Measurements from ENCODE around the gene PDLIM7.

Gene PDLIM7

GRCh38 chr5:177509381-177509951, 12.1 kb upstream of the PDLIM7 start, which contains the start of gene DOK3:
TSS of gene DOK3 (minus strand) at chr5:177509826. CDS start at chr5:177509540, 286 bp downstream.
- Mint-ChIP-seq H3K4me3 (peak within 1 kb of the TSS; percentile 63), H3K9me3 (no peaks in the 10 kb centered on the region), H3K27ac (ENCODE audit: low read depth) (no peak within 1 kb of the TSS), H3K27me3 (no peaks in the 10 kb centered on the region), H3K4me1 (peaks cover 13% of the 10 kb centered on the region), H3K36me3 (ENCODE audit: insufficient read depth) (peaks cover 11% of the 10 kb centered on the region)
- no peak for ATAC-seq (replicated peaks; ENCODE audit: extremely low read depth, poor library complexity, severe bottlenecking)
- DNase-seq (ENCODE audit: low spot score in 2 of 2), result no peak

- no peaks in the 10 kb centered on the region for H3K27me3 Mint-ChIP-seq
- H3K9me3 Mint-ChIP-seq, result no peaks in the 10 kb centered on the region
- H3K27ac Mint-ChIP-seq (ENCODE audit: low read depth), result no peak overlapping the region
- H3K4me3 Mint-ChIP-seq, result peak overlapping the region; percentile 63
- H3K4me1 Mint-ChIP-seq, result peaks cover 7% of the 10 kb centered on the region
- no peak for DNase-seq (ENCODE audit: low spot score in 2 of 2)
- H3K36me3 Mint-ChIP-seq (ENCODE audit: insufficient read depth), result peaks cover 10% of the 10 kb centered on the region
- ATAC-seq (replicated peaks; ENCODE audit: extremely low read depth, poor library complexity, severe bottlenecking), result no peak
Measured at GRCh38 chr5:177508837-177509236, 11.4 kb upstream of the PDLIM7 start.

DNA sequence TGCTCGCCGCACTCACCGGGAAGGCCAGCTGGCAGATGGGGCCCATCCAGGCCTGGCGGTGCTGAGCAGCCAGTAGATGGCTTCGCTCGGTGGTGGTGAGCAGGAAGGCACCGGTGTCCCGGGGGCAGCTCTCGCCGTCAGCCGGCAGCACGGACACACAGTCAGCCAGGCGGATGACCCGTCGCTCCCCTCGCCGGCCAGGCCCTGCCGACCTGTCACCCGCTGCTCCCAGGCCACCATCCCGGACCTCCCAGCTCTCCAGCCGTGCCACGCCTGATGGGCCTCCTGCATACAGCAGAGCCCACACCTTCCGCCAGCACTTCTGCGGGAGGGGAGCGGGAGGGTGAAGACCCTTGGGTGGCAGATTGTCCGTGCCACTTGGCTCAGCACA, 10.8 kb upstream of the PDLIM7 start:
- DNase-seq (ENCODE audit: low spot score in 2 of 2) (no peak), ATAC-seq (replicated peaks; ENCODE audit: extremely low read depth, poor library complexity, severe bottlenecking) (no peak)
- Mint-ChIP-seq H3K9me3 (no peaks in the 10 kb centered on the region), H3K27me3 (no peaks in the 10 kb centered on the region), H3K4me1 (peaks cover 5% of the 10 kb centered on the region), H3K27ac (ENCODE audit: low read depth) (no peak overlapping the region), H3K36me3 (ENCODE audit: insufficient read depth) (peaks cover 9% of the 10 kb centered on the region), H3K4me3 (no peak overlapping the region)

DNA sequence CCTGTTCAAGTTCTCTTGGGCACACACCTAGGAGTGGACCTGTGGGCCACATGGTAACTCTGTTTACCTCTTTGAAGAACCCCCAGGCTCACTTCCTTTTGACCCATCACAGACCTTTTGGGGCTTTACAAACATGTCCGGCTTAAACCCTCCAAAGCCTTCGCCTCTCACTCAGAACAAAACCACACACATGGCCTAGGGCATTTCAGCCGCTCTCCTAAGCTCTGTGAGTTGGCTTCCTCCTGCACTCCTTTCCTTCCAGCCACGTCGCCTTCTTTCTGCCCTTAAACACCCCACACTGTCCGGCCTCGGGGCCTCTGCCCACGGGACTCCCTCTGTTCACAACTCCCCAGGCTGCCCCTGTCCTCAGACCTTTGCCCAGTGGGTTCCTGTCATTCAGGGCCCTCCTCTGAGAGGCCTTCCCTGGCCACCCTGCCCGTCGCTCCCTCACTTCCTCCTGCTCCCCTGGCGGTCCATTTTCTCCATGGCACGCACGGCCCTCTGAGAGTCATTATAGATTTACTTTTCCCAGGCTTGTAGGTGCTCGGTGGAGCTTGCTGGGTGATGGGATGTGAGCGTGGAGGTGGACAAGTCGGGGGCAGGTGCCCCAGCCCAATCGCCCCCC, 10.3 kb upstream of the PDLIM7 start:
- peaks cover 5% of the 10 kb centered on the region for H3K4me1 Mint-ChIP-seq
- no peak overlapping the region for H3K27ac Mint-ChIP-seq (ENCODE audit: low read depth)
- peaks cover 8% of the 10 kb centered on the region for H3K36me3 Mint-ChIP-seq (ENCODE audit: insufficient read depth)
- H3K27me3 Mint-ChIP-seq, result no peaks in the 10 kb centered on the region
- DNase-seq (ENCODE audit: low spot score in 2 of 2), result no peak
- H3K4me3 Mint-ChIP-seq, result no peak overlapping the region
- no peak for ATAC-seq (replicated peaks; ENCODE audit: extremely low read depth, poor library complexity, severe bottlenecking)
- H3K9me3 Mint-ChIP-seq, result no peaks in the 10 kb centered on the region

DNA sequence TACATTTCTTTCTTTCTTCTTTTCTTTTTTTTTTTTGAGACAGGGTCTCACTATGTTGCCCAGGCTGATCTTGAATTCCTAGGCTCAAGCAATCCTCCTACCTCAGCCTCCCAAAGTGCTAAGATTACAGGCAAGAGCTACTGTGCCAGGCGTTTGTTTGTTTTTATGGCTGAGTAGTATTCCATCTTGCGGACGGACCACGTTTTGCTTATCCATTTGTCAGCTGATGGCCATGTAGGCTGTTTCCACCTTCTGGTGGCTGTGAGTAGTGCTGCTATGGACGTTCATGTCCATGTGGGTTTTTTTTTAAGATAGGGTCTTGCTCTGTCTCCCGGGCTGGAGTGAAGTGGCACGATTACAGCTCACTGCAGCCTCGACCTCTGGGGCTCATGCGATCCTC, 9.8 kb upstream of the PDLIM7 start:
- H3K27me3 Mint-ChIP-seq, result no peaks in the 10 kb centered on the region
- ATAC-seq (replicated peaks; ENCODE audit: extremely low read depth, poor library complexity, severe bottlenecking) (no peak), DNase-seq (ENCODE audit: low spot score in 2 of 2) (no peak)
- peaks cover 8% of the 10 kb centered on the region for H3K36me3 Mint-ChIP-seq (ENCODE audit: insufficient read depth)
- H3K9me3 Mint-ChIP-seq, result no peaks in the 10 kb centered on the region
- H3K4me3 Mint-ChIP-seq, result no peak overlapping the region
- H3K4me1 Mint-ChIP-seq, result peaks cover 5% of the 10 kb centered on the region
- H3K27ac Mint-ChIP-seq (ENCODE audit: low read depth), result no peak overlapping the region

DNA sequence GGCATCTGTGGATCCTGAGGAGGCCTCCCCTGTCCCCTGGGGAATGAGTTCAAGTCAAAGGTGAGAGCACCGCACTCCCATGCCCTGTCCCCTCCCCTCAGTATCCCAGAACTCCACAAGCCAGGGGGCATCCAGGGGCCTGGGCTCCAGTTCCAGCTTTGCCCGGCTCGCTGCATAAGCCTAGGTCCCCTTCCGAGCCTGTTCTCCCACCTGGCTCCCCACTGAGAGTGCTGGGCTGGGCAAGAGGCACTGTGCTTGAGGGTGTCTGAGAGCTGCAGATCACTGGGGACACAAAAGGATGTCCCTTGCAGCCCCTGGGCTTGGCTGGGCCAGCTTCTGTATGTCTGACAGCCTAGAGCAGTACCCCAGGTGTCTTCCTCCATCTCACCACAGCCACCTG, 7.7 kb upstream of the PDLIM7 start:
- Mint-ChIP-seq H3K4me3 (no peak overlapping the region), H3K27ac (ENCODE audit: low read depth) (peak overlapping the region; percentile 20), H3K9me3 (no peaks in the 10 kb centered on the region), H3K36me3 (ENCODE audit: insufficient read depth) (peaks cover 4% of the 10 kb centered on the region), H3K4me1 (peaks cover 10% of the 10 kb centered on the region), H3K27me3 (no peaks in the 10 kb centered on the region)
- ATAC-seq (replicated peaks; ENCODE audit: extremely low read depth, poor library complexity, severe bottlenecking), result no peak
- no peak for DNase-seq (ENCODE audit: low spot score in 2 of 2)

DNA sequence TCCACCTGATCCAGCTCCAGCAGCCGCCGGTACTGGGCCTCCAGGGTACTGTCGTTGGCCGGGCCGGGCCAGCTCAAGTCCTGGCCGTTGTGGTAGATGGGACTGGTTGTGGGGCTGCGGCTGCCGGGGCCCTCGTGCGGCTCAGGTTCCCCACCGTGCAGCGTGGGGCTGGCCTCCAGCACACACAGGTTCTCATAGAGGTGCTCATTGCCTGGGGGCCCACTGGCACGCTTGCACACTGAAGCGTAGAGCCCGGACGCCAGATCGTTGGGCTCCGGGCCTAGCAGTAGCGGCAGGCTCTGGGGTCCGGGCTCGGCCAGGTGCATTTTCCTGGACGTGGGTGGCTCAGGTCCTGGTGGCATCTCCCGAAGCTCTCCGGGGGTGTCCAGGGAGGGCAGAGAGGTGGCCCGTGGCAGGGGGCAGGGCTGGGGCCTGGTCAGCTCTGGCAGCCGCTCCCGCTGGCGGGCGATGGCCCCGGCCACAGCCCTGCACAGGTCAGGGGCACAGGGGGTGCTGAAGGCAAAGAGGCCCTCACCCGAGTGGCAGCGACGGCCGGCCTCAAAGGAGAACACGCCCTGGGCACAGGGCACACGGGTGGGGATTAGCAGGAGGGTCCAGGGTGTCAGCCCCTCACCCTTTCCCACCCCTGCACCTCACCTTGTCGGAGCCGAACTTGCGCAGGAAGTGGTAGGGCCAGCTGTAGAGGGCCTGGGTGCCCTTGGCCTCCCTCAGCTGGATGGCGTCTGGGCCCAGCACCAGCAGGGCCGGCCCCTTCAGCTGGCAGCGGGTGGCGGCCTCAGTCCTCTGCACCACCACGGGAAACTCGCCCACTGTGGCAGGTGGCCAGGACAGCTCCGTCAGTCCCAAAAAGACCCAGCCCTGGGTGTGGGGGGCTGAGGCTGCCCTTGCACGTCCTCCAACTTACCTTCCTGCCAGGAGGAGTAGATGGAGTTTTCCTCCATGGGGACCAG, 7.0 kb upstream of the PDLIM7 start:
- no peak overlapping the region for H3K27ac Mint-ChIP-seq (ENCODE audit: low read depth)
- H3K27me3 Mint-ChIP-seq, result no peaks in the 10 kb centered on the region
- no peaks in the 10 kb centered on the region for H3K9me3 Mint-ChIP-seq
- H3K4me3 Mint-ChIP-seq, result no peak overlapping the region
- no peak for ATAC-seq (replicated peaks; ENCODE audit: extremely low read depth, poor library complexity, severe bottlenecking)
- H3K4me1 Mint-ChIP-seq, result peaks cover 11% of the 10 kb centered on the region
- DNase-seq (ENCODE audit: low spot score in 2 of 2), result no peak
- H3K36me3 Mint-ChIP-seq (ENCODE audit: insufficient read depth), result peaks cover 4% of the 10 kb centered on the region

- DNase-seq (ENCODE audit: low spot score in 2 of 2) (no peak), ATAC-seq (replicated peaks; ENCODE audit: extremely low read depth, poor library complexity, severe bottlenecking) (no peak)
- no peak overlapping the region for H3K4me3 Mint-ChIP-seq
- H3K27ac Mint-ChIP-seq (ENCODE audit: low read depth), result no peak overlapping the region
- peaks cover 15% of the 10 kb centered on the region for H3K4me1 Mint-ChIP-seq
- H3K27me3 Mint-ChIP-seq, result no peaks in the 10 kb centered on the region
- peaks cover 4% of the 10 kb centered on the region for H3K36me3 Mint-ChIP-seq (ENCODE audit: insufficient read depth)
- no peaks in the 10 kb centered on the region for H3K9me3 Mint-ChIP-seq
Measured at GRCh38 chr5:177503351-177504085, 6.1 kb upstream of the PDLIM7 start.

DNA sequence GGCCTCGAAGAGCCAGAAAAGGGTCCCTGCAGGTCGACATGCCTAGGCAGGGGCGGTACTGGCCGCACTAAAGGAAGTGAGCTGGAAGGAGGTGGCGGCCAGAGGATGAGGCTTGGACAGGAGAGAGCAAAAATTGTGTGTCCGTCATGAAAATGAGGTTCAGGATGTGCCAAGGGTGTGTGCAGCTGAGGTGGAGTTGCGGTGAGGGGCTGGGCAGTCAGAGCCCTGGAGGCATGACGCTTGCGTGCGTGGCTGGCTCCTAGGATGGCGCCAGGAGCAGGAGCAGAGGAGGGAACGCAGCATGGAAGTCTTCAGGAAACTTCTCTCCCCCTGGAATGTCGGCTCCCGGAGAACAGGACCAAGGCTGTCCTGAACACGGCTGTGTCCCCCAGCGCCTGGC, 5.5 kb upstream of the PDLIM7 start:
- Mint-ChIP-seq H3K9me3 (no peaks in the 10 kb centered on the region), H3K27ac (ENCODE audit: low read depth) (peak overlapping the region; percentile 33), H3K4me3 (no peak overlapping the region), H3K4me1 (peaks cover 21% of the 10 kb centered on the region), H3K36me3 (ENCODE audit: insufficient read depth) (peaks cover 6% of the 10 kb centered on the region), H3K27me3 (no peaks in the 10 kb centered on the region)
- ATAC-seq (replicated peaks; ENCODE audit: extremely low read depth, poor library complexity, severe bottlenecking), result no peak
- no peak for DNase-seq (ENCODE audit: low spot score in 2 of 2)

DNA sequence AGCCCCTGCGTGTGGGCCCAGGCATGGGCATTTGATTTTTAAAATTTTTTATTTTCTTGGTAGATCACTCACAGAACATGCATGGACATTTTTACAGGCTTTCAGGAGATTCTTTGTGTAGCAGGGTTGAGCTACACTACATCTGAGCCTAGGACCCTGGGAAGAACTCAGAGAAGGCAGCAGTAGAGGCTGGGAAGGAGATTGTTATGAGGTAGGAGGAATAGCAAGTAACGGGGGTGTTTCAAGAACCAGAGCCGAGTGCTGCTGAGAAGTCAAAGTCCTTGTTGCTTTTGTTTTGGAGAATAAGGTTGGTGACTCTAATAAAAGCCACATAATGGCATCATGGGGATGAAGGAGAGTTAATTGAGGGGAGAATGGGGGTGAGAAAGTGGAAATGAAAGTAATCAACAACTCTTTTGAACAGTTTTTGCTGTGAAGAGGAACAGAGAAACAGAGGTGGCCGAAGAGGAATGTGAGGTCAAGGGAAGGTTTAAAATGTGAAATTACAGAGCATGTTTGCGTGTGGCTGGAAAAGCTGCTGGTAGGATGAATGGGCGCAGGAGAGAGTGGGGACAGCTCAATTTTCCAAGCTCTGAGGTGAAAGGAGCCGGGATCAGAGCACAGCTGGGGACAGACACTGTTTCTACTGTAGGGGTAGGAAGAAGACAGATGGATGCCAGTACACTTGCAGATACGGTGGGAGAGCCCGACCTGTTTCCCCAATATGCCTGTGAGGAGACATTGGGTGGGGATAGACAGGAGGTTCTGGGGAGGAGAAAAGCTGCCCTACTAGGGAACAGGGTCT, 4.7 kb upstream of the PDLIM7 start:
- Mint-ChIP-seq H3K27me3 (no peaks in the 10 kb centered on the region), H3K36me3 (ENCODE audit: insufficient read depth) (peaks cover 6% of the 10 kb centered on the region), H3K27ac (ENCODE audit: low read depth) (peak overlapping the region; percentile 58), H3K9me3 (no peaks in the 10 kb centered on the region), H3K4me1 (peaks cover 25% of the 10 kb centered on the region), H3K4me3 (no peak overlapping the region)
- DNase-seq (ENCODE audit: low spot score in 2 of 2) (no peak), ATAC-seq (replicated peaks; ENCODE audit: extremely low read depth, poor library complexity, severe bottlenecking) (no peak)

DNA sequence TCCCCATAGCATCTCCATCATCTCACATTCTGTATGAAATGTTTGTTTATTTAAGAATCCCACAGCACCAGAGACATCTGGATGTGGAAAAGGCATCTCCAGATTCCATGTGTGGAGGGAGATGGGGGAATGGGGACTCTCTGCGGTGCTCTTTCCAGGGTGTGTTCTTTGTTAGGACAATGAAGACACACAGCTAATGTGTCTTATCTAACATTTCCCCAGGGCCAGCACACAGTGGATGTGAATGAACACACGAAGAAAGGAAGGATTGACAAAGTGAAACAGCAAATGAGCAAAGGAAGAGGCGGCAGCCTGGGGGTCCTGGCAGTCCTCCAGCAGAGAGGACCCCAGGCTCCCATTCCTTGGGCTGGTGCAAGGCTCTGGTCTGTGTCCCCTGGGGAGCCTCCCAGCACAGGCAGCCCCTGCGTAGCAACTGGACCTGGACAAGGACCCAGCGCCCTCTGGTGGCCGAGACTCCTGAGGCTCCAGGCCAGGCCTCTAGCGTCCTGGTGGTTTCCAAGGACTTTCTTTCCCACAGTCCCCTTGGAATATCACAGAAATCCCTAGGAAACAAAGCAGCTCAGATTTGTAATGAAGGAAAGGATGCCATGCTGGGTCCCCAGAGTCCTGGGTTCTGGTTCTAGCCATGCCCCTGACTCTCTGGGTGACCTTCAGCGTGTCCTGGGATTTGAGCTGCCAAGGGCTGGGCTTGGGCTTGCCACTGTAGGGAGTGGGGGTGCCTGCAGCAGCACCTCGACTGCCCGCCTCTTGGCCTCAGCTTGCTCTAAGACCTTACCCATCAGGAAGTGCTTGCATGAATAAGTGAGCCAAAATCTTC, 3.5 kb upstream of the PDLIM7 start:
- peaks cover 31% of the 10 kb centered on the region for H3K4me1 Mint-ChIP-seq
- H3K4me3 Mint-ChIP-seq, result no peak overlapping the region
- H3K27ac Mint-ChIP-seq (ENCODE audit: low read depth), result no peak overlapping the region
- peak; percentile 66 to 83 for DNase-seq (ENCODE audit: low spot score in 2 of 2)
- ATAC-seq (replicated peaks; ENCODE audit: extremely low read depth, poor library complexity, severe bottlenecking), result no peak
- peaks cover 6% of the 10 kb centered on the region for H3K36me3 Mint-ChIP-seq (ENCODE audit: insufficient read depth)
- H3K27me3 Mint-ChIP-seq, result no peaks in the 10 kb centered on the region
- no peaks in the 10 kb centered on the region for H3K9me3 Mint-ChIP-seq

Data from central memory CD8-positive, alpha-beta T cell (primary cell).